Spleen (tissue), 11 donors: ENCODE results near the gene ANKS1B. TPM values are rescaled to one million over a fixed set of nuclear protein-coding genes. Genes with fewer than 3 reads are reported as not detected.

Source experiments
- DNase-seq: peaks from one replicate; pipeline ENCODE4 v3.0.0-alpha.2; 2020
- H3K27ac ChIP-seq, 8 donors: fragments of 200-600 bp; sonication (generic) in 7 of 8; 1 replicate in 4 of 8; 2 replicates in 4 of 8; pipeline versions ENCODE4 v1.5.0 to v1.8.0; 2016 to 2021; ENCODE audit warnings: inconsistent platforms in 4 of 8, mild to moderate bottlenecking in 4 of 8, moderate library complexity in 1 of 8
- H3K27me3 ChIP-seq, 7 donors: fragments of 200-600 bp; sonication (generic) in 6 of 7; replicated peaks in 1 of 7; 1 replicate in 4 of 7; 2 replicates in 3 of 7; pipeline versions ENCODE4 v1.5.0 to v1.8.0; 2016 to 2021; ENCODE audit warnings: inconsistent platforms in 3 of 7, mild to moderate bottlenecking in 1 of 7
- H3K36me3 ChIP-seq, 6 donors: fragments of 200-600 bp; sonication (generic) in 5 of 6; 1 replicate in 4 of 6; 2 replicates in 2 of 6; pipeline versions ENCODE4 v1.5.0 to v1.8.0; 2016 to 2021; ENCODE audit warnings: inconsistent platforms in 2 of 6
- H3K4me1 ChIP-seq, 6 donors: fragments of 200-600 bp; sonication (generic) in 5 of 6; 1 replicate in 3 of 6; 2 replicates in 3 of 6; pipeline versions ENCODE4 v1.5.0 to v1.8.0; 2016 to 2021; ENCODE audit warnings: inconsistent platforms in 3 of 6
- H3K4me3 ChIP-seq, 8 donors: fragments of 200-600 bp; sonication (generic) in 7 of 8; 1 replicate in 4 of 8; 2 replicates in 4 of 8; pipeline versions ENCODE4 v1.5.0 to v1.8.0; 2016 to 2021; ENCODE audit warnings: inconsistent platforms in 4 of 8, mild to moderate bottlenecking in 4 of 8, moderate library complexity in 2 of 8
- H3K9me3 ChIP-seq, 8 donors: fragments of 200-600 bp; sonication (generic) in 7 of 8; 1 replicate in 4 of 8; 2 replicates in 4 of 8; pipeline versions ENCODE4 v1.5.0 to v1.8.0; 2016 to 2021; ENCODE audit warnings: inconsistent platforms in 4 of 8
- CTCF ChIP-seq, 11 experiments: fragments of 200-600 bp in 7 of 11; fragments of 450-650 bp in 4 of 11; sonication (generic) in 4 of 11; IDR thresholded peaks in 8 of 11; conservative IDR thresholded peaks in 3 of 11; 1 replicate in 7 of 11; 2 replicates in 4 of 11; pipeline versions ENCODE4 v1.4.0 to v1.8.0; 2016 to 2021; ENCODE audit warnings: antibody characterized with exemption in 11 of 11, inconsistent platforms in 4 of 11, mild to moderate bottlenecking in 1 of 11
- POLR2A ChIP-seq, 3 donors: fragments of 450-650 bp; IDR thresholded peaks; one replicate each; pipeline ENCODE4 v1.5.1; 2017; ENCODE audit warnings: antibody characterized with exemption in 3 of 3, mild to moderate bottlenecking in 1 of 3
- POLR2AphosphoS5 ChIP-seq, 3 donors: sonication (generic); formaldehyde crosslinking; IDR thresholded peaks; one replicate each; pipeline ENCODE4 v1.5.1; 2017; ENCODE audit warnings: antibody characterized with exemption in 3 of 3
- WGBS, 5 donors: extraction: QIAGEN DNeasy Blood & Tissue Kit in 3 of 5; methylation state at CpG; one replicate each; pipeline versions ENCODE4 v1.1.5 to v1.1.7; 2013 to 2018; 5-methylcytosine and 5-hydroxymethylcytosine counted together
- intact Hi-C: fragments of 100-400 bp; cut with DNase I; formaldehyde crosslinking; loops from one replicate; pipeline ENCODE4 v1.15.0; 2023; ENCODE audit warnings: low total_unique reads
- polyA plus RNA-seq, 3 donors: library from polyadenylated mRNA; stranded (reverse); fragments of 200-250 nt; gene quantifications; one replicate each; pipeline ENCODE4 v1.2.1, GENCODE V29; 2013
- total RNA-seq, 7 donors: library from RNA; depleted of rRNA in 3 of 7; stranded (reverse); fragments of >200 nt in 3 of 7; fragmentation: NEBNext Ultra II Directional in 4 of 7; extraction: Animal tissue kit (Norgen Biotek cat#: 25700) in 4 of 7; gene quantifications; one replicate each; pipeline versions ENCODE4 v1.1.0 to v1.2.1, GENCODE V29; 2016 to 2021
- donor health status: healthy with polysubstance abuse.
- donor health status: DM: no; HTN: no; CAD: no; lungs with moderate emphysema.
- donor health status: DM: no; HTN: no; CAD: no.
- donor health status: Bipolar disorder and iron deficiency.
- donor health status: healthy.
- donor health status: DM: no; HTN: no; CAD: no.
- donor health status: DM: yes; HTN: yes; CAD: no.

The ANKS1B gene
- total and polyA plus RNA-seq, 10 donors: 0.21 to 8.0 (median 4.2) TPM

- Histone ChIP-seq H3K27me3 (no peaks in the 10 kb centered on the region), H3K4me3 (no peak overlapping the region), H3K27ac (no peak overlapping the region), H3K36me3 (no peaks in the 10 kb centered on the region), H3K4me1 (no peaks in the 10 kb centered on the region), H3K9me3 (no peaks in the 10 kb centered on the region)
- TF ChIP-seq POLR2AphosphoS5 (IDR thresholded peaks at IDR 0.05): no peak
- TF ChIP-seq CTCF (IDR thresholded peaks at IDR 0.05 in 8 of 11, conservative IDR thresholded peaks at IDR 0.05 in 3 of 11): no peak
- TF ChIP-seq POLR2A (IDR thresholded peaks at IDR 0.05): no peak
- DNase-seq: no peak
- WGBS, 5 donors: 60 to 73% (median 70%) methylated on average over 5 of the region's 5 CpGs
- intact Hi-C loops: no loop called here
These were observed 761.2 kb downstream of the ANKS1B start for GRCh38 chr12:99223579-99223978.

GRCh38 chr12:99213047-99213446 is 771.7 kb downstream of the ANKS1B start:
- H3K9me3 ChIP-seq: peaks cover 0 to 59% (median 21%) of the 10 kb centered on the region in 8 donors
- no peaks in the 10 kb centered on the region for H3K27me3 ChIP-seq
- WGBS, 5 donors: 66 to 84% (median 77%) methylated on average over 5 of the region's 5 CpGs
- H3K4me3 ChIP-seq: no peak overlapping the region
- intact Hi-C loops: no loop called here
- H3K36me3 ChIP-seq: no peaks in the 10 kb centered on the region
- DNase-seq: no peak
- no peaks in the 10 kb centered on the region for H3K4me1 ChIP-seq
- no peak overlapping the region for H3K27ac ChIP-seq
- TF ChIP-seq POLR2AphosphoS5 (IDR thresholded peaks at IDR 0.05): no peak
- no peak for TF ChIP-seq CTCF (IDR thresholded peaks at IDR 0.05 in 8 of 11, conservative IDR thresholded peaks at IDR 0.05 in 3 of 11)
- no peak for TF ChIP-seq POLR2A (IDR thresholded peaks at IDR 0.05)

- Histone ChIP-seq H3K27me3 (no peaks in the 10 kb centered on the region), H3K9me3 (peaks cover 0 to 59% (median 21%) of the 10 kb centered on the region in 8 donors), H3K4me3 (no peak overlapping the region), H3K27ac (no peak overlapping the region), H3K4me1 (no peaks in the 10 kb centered on the region), H3K36me3 (no peaks in the 10 kb centered on the region)
- intact Hi-C loops: no loop called here
- WGBS, 5 donors: 53 to 77% (median 63%) methylated on average over 2 of the region's 2 CpGs
- no peak for DNase-seq
- TF ChIP-seq POLR2A (IDR thresholded peaks at IDR 0.05) (no peak), POLR2AphosphoS5 (IDR thresholded peaks at IDR 0.05) (no peak), CTCF (IDR thresholded peaks at IDR 0.05 in 8 of 11, conservative IDR thresholded peaks at IDR 0.05 in 3 of 11) (no peak)
These were observed 772.5 kb downstream of the ANKS1B start for GRCh38 chr12:99212275-99212674.

- no peaks in the 10 kb centered on the region for H3K4me1 ChIP-seq
- peaks cover 0 to 7% (median 4%) of the 10 kb centered on the region in 8 donors for H3K9me3 ChIP-seq
- no peaks in the 10 kb centered on the region for H3K36me3 ChIP-seq
- intact Hi-C loops: no loop called here
- no peak for DNase-seq
- H3K27ac ChIP-seq: no peak overlapping the region
- H3K4me3 ChIP-seq: no peak overlapping the region
- WGBS, 5 donors: 85 to 97% (median 94%) methylated on average over 1 of the region's 1 CpG
- no peaks in the 10 kb centered on the region for H3K27me3 ChIP-seq
- TF ChIP-seq POLR2A (IDR thresholded peaks at IDR 0.05) (no peak), POLR2AphosphoS5 (IDR thresholded peaks at IDR 0.05) (no peak), CTCF (IDR thresholded peaks at IDR 0.05 in 8 of 11, conservative IDR thresholded peaks at IDR 0.05 in 3 of 11) (no peak)
These were observed 779.6 kb downstream of the ANKS1B start for GRCh38 chr12:99205111-99205510.
